ENCODE data around the gene TMEM121B.

Gene TMEM121B

GRCh38 chr22:17137861-17138425 lies 16.8 kb upstream of the TMEM121B start:
- no peak for DNase-seq

- DNase-seq, result no peak
Observed at GRCh38 chr22:17137170-17137569, 16.0 kb upstream of the TMEM121B start.

GRCh38 chr22:17135153-17135760 lies 14.1 kb upstream of the TMEM121B start:
- no peak for DNase-seq

GRCh38 chr22:17133137-17133536 lies 12.0 kb upstream of the TMEM121B start:
- no peak for DNase-seq

- DNase-seq, result no peak
Observed at GRCh38 chr22:17132112-17132511, 11.0 kb upstream of the TMEM121B start.

GRCh38 chr22:17131686-17132085 lies 10.5 kb upstream of the TMEM121B start:
- no peak for DNase-seq

- no peak for DNase-seq
Observed at GRCh38 chr22:17130199-17130598, 9.0 kb upstream of the TMEM121B start.

GRCh38 chr22:17120711-17121232 lies 388 bp downstream of the TMEM121B start:
- no peak for DNase-seq

GRCh38 chr22:17120281-17120680 lies 879 bp downstream of the TMEM121B start:
- peak; percentile 74 for DNase-seq

GRCh38 chr22:17119481-17120202 lies 1.5 kb downstream of the TMEM121B start:
- DNase-seq, result no peak

- no peak for DNase-seq
Observed at GRCh38 chr22:17118342-17118741, 2.8 kb downstream of the TMEM121B start.

- DNase-seq, result no peak
Observed at GRCh38 chr22:17117890-17118289, 3.3 kb downstream of the TMEM121B start.

GRCh38 chr22:17117400-17117799 lies 3.8 kb downstream of the TMEM121B start:
- no peak for DNase-seq

GRCh38 chr22:17116572-17117330 lies 4.4 kb downstream of the TMEM121B start:
- DNase-seq, result no peak

GRCh38 chr22:17115945-17116565 lies 5.1 kb downstream of the TMEM121B start:
- no peak for DNase-seq

GRCh38 chr22:17115236-17115635 lies 5.9 kb downstream of the TMEM121B start:
- no peak for DNase-seq

GRCh38 chr22:17114898-17115235 lies 6.3 kb downstream of the TMEM121B start:
- DNase-seq, result no peak

GRCh38 chr22:17114173-17114897 lies 6.8 kb downstream of the TMEM121B start:
- no peak for DNase-seq

GRCh38 chr22:17113600-17113999 lies 7.6 kb downstream of the TMEM121B start:
- DNase-seq, result no peak

- DNase-seq, result no peak
Observed at GRCh38 chr22:17112491-17113042, 8.6 kb downstream of the TMEM121B start.

GRCh38 chr22:17110791-17111550 lies 10.2 kb downstream of the TMEM121B start:
- DNase-seq, result no peak
